HG03060 (cell line): ENCODE results near the gene TNS3.

ENCODE experiments used
- ATAC-seq: cut with Tn5 transposase; IDR thresholded peaks from one replicate; pipeline ENCODE4 v1.9.1; 2021; ENCODE audit warnings: low read depth, moderate number of reproducible peaks; ENCODE audit not compliant: unreplicated experiment

Gene TNS3

DNA sequence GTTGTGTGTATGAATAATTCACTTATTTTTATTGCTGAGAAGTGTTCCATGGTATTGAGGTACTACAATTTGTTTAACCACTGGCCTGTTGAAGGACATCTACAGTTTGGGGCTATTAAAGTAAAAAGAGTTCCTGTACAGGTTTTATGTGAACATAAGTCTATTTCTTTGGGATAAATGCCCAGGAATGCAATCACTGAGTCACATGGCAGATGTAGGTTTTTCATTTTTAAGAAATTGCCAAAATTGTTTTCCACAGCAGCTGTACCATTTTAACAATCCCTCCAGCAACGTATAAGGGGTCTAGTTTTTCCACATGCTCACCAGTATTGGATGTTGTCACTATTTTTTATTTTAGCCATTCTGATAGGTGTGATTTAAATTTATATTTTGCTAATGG, 243.9 kb downstream of the TNS3 start:
- ATAC-seq, result no peak

GRCh38 chr7:47337531-47337930, 244.4 kb downstream of the TNS3 start:
- no peak for ATAC-seq

DNA sequence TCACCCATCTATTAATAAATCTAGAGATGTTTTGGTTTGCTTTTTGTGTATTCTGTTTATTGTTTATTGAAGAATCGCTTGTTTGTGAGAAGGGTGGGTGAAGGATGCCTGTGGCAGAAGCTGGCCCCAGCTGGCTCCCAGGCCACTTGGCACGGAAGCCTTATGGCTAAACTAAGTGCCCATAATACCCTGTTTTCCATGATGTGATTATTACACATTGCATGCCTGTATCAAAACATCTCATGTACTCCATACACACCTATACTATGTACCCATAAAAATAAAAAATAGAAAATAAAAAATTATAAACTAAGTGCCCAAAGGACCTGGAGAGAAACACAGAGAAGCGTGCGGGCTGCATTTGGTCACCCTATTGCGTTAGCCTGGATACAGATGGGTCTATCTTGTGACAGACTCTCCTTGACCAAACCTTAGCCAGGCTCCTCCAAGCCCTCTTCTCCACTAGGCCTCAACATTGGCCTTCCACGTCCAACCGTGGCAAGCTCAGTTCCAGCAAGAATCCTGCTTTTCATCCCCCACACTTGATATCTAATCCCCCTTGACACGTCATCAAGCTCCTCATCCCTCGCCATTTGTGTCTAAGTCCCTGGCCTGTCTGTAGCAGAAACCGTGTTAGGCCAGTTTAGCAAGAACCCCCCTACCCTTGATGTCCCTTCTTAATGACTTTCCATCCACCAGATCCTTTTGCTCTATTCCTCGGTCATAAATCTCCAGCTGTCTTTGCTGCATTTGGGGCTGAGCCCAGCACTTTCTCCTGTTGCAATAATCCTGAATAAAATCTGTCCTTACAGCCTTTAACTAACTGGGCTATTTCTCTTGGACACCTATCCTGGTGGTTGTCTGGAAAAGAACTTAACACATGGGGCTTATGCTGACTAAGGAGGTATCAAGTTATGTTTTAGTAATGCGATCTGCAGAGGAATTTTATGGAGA, 245.2 kb downstream of the TNS3 start:
- ATAC-seq, result no peak

DNA sequence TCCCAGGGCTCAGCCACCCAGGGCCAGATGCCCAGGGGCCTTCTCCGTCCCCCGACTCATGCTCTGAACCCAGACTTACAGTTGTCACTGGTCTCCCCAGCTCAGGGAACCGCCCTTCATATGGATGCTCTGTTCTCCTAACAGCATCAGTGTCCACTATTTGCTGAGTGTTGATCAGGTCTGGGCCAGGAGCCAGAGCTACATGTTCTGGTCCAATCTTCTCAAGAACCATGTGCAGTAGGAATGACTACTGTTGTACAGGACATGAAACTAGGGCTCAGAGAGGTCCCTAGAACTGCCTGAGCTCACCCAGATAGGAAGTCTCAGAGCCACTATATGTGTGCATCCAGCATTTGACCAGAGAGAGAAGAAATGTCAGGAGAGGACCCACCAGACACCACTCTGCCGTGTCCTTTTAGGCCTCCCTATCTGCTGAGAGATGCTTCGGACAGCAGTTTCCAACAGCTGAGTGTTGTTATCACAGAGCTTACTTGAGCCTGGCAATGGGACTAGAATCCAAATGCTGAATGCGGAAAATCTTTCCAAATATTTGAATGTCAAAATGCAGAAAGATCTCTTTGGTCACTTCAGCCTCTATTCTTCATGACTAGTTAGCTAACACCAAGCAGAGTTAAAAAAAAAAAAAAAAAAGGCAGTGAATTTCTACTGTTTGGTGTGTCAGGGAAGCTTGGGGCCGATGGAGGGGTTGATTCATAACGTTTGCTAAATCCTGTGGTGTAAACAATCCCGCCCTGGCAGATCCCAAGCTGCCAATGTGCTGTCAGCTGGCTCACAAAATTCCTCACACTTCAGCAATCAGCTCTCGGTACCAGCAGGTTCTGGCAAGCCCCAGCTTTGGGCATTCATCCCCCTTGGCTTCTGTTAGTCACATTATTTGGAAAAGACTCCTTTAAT, 246.1 kb downstream of the TNS3 start:
- ATAC-seq, result no peak

GRCh38 chr7:47335071-47335470, 246.8 kb downstream of the TNS3 start:
- ATAC-seq, result no peak

DNA sequence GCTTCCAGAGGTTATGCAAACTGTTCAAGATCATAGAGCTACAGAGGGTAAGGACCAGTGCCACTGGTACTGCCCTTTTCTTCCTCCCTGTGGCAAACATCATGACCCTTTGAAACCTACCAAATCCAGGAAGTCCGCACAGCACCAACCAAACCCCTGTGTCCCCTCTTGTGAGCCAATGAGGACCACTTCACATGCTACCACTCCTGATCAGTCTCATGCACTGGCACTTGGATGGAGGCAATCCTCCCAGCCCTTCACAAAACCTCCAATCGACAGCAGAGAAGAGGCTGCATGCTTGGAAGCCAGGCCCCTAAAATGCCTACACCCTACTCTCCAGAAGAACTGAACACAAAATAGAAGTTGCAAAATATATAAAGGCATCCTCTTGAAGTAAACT, 248.0 kb downstream of the TNS3 start:
- no peak for ATAC-seq

DNA sequence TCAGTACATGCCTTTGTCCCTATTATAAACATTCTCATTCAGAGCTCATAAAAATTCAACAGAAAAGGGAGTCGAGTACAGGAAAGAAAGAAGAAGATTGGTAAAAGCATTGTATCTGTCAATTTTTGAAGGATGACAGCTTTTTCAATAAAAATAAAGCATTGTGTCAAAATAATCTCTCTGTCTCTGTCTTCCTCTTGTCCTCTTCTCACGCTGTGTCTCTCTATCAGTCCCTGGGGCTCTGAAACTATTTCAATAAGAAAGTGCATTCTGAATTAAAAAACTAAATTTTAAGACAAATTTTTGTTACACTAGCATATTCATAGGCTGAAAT, 248.4 kb downstream of the TNS3 start:
- ATAC-seq, result no peak

DNA sequence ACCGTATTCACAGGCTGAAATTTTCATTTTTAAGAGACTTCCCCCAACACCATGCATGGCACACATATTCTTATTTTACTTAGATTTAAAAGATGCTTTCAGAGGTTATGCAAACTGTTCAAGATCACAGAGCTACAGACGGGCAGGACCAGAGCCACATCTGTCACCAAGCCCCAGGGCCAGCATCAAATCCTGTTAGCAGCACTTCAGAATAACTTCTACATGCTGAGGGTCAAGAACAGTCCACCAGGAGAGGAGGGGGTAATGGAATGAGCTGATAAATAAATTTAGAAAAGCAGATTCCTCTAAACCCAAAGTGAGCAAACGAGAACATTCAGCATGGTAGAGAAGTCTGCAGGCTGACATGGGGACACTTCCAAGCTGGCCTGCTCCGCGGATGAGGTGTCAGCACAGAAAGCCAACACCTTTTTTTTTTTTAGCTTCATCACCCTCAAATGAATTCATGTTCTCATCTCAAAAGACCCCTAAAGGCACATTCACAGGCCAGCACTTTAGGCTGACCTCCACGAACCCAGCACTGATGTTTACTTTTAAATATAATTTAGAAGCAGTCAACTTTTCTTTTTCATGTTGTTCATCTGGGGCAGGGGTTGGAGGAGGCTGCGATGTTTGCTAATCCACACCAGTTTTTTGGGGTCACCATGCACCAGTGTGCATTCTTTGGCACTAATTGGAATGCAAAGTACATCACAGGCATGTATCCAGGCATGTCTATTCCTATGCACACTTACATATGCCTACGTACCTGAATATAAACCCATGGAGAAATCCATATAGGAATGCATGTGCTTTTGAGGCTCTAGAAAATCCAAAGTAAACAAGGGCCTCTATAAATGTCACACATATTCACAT, 249.0 kb downstream of the TNS3 start:
- no peak for ATAC-seq

- no peak for ATAC-seq
These were observed 249.7 kb downstream of the TNS3 start for GRCh38 chr7:47332213-47332612.

DNA sequence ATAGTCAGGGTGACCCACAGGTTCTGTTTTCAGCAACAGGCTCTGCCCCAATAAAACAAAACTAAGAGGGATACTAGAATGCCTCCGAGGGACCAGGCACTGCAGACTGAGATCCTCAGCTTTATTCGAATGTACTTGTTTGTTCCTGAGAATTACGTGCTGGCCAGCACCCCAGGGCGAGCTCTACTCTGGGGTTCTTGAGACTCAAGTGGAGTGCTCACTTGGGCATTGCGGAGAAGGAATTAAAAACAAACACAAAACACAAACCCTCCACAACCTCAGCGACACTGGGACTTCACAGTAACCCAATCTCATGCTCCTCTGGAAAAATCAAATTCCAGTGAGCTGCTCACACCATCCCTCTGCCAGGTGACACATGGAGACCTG, 250.7 kb downstream of the TNS3 start:
- no peak for ATAC-seq

GRCh38 chr7:47330561-47331178, 251.2 kb downstream of the TNS3 start:
- no peak for ATAC-seq

- ATAC-seq, result no peak
These were observed 251.9 kb downstream of the TNS3 start for GRCh38 chr7:47330026-47330425.

GRCh38 chr7:47329320-47329926, 252.5 kb downstream of the TNS3 start:
- ATAC-seq, result no peak

DNA sequence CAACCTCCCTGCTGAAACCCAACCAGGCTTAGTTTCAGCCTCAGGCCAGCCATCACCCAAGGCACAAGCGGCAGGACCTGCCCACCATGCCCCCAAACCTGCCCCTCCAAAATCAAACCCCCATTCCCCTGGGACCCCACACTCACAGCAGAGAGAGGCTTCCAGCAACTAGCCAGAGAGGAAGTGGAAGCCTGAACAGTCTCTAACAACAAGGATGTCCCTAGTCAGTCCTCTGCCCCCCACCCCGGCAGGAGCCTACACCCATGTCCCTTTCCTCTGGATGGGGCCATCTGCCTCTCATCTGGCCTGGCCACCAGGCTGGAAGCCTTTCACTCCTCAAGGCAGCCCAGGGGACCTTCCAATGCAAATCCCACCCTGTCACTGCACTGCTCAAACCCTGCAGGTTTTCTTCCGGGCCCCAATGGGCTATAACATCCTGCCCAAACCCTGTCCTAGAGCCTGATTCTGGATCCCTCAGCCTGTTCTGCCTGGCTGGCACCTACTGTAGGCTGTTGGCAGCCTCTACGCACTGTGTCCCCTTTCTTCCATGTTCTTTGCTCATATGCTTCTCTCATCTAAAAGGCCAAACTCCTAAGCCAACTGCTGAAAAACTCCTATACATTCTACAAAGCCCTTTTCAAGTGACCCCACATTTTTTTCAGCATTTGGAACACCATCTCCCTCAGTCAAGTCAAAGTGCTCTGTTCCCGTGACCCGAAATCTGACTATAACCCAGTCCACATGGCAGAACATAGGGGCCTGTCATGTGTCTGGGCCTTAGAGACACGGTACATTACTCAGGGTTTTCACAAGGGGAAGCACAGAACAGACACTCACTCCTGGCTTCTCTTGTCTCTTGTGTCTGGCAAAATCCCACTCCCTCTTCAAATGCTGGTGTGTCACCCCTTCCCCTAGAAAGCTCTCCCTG, 253.3 kb downstream of the TNS3 start:
- ATAC-seq, result no peak

GRCh38 chr7:47327698-47328391, 254.1 kb downstream of the TNS3 start:
- no peak for ATAC-seq

- ATAC-seq, result no peak
These were observed 254.6 kb downstream of the TNS3 start for GRCh38 chr7:47327346-47327697.

GRCh38 chr7:47326808-47327207, 255.1 kb downstream of the TNS3 start:
- ATAC-seq, result no peak

- no peak for ATAC-seq
These were observed 255.7 kb downstream of the TNS3 start for GRCh38 chr7:47326220-47326619.
